Iris pigment epithelial cell (primary cell): ENCODE results near the gene PNMA1.
"Not testable (repeated sequence)": the region's sequence is repeated elsewhere in the genome, so short reads cannot be mapped to it uniquely, and the experiment has no call there.

Experiments used
- DNase-seq: peaks from one replicate; pipeline ENCODE4 v3.0.0-alpha.2; 2011; ENCODE audit warnings: low read depth

PNMA1 gene

DNA sequence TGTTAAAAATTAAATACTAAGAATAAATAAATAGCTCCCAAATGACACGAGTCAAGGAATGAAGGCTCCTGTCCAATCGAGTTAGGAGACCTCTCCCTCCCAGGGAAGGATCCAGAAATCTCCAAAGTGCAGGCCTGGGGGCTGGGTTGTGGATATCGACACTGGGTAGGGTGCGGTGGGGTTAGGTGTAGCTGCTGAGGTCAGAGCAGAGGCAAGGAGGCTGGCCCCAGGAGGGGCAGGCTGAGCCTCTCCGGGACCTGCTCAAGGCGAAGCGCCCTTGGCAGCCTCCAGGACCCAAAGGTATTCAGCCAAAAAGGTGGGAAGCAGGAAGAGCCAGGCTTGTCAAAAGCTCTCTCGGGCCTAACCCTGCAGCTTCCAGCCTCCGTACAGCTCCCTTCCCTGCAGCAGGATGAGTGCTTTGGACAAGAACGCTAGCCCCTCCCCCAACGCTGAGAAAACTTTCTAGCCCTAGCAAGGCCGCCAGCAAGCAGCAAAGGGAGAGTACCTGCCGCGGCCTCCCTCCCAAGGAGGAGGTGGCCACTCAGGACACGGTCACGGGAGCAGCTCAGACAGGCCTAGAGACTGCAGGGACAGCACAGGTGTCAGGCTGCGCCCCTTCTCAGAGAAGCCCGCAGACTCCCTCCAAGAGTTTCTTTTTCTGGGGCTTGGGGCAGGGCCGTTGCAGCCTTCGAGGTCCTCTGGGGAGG, 3.7 kb upstream of the PNMA1 start:
- peak; percentile 51 for DNase-seq

DNA sequence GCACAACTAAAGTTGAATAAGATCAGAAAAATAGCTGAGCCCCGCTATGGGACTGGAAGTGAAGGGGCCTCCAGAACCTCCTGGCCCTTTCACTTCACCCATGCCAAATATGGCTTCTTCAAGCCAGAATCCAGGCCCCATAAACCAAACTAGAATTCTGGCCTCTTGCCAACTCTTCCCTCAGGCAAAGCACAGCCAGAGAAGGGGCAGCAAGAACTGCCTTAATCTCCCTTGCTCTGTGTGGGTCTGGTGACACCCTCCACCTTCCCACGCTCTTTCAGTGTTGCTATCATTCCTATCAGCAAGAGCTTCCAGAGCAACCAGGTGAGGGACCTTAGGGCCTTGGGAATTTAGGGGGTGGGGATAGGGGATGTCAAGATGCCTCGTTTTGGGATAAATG, 3.1 kb upstream of the PNMA1 start:
- no peak for DNase-seq

DNA sequence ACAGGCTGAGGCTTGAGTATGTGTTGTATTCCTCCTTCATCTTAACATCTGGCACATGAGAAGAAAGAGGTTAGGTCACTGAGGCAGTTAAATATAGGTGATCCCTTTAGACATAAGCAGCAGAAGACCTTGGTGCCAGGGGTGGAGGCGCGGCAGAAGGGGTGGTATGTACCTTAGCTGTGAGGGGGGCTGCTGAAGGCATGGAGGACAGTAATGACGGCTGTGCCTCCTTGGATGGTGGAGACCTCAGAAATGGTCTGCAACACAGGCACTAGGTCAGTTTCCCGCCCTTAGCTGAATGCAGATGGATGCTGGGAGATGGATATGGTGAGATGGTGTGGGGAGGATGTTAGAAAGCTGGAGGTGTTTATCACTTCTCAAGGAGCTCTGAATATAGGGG, 1.5 kb upstream of the PNMA1 start:
- no peak for DNase-seq

DNA sequence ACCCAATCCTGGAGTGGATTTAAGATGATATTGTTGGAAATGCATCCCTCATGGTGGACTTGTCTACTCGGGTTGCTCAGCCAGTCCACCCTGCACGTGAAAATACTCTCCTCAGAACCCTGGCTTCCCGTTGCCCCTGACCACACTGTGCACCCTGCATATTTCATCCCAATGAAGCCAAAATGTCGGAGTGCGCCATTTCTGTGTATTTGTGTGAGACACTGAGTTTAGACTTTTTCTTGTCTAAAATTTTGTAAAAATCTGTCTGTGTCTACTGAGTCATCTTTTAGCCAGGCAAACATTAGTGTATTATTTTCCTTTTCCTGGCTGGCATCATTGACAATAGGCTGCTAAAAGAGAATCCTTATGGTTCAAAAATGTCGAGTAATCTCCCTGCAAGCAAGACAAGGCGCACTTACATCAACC, 485 bp upstream of the PNMA1 start:
- no peak for DNase-seq

DNA sequence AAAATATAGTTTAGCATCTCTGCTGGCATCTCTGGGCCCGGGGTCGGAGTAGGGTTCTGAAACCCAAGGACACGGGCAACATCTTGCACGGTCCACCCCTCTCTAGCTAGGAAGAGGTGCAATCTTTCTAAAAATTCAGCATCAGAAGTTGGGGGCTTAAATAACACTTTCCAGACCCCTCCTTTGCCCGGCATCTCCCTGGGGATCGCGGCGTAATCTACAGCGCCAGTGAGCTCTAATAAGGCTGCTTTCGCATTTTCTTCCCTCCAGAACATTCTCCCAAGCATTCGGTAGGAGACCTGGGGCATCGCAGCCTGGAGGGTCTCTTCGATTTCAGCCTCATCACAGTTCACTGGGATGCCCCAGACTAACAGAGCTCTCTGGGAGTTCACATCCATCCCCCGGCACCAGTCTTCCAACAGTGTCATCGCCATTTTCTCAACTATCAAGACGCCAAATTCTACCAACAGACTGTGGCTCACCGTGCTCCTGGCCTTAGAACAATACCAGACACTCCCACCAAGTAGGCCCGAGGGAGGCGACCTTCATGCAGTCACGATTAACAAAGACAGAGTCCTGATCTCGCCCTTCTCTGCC, 880 bp downstream of the PNMA1 start:
- DNase-seq = peak; percentile 34

DNA sequence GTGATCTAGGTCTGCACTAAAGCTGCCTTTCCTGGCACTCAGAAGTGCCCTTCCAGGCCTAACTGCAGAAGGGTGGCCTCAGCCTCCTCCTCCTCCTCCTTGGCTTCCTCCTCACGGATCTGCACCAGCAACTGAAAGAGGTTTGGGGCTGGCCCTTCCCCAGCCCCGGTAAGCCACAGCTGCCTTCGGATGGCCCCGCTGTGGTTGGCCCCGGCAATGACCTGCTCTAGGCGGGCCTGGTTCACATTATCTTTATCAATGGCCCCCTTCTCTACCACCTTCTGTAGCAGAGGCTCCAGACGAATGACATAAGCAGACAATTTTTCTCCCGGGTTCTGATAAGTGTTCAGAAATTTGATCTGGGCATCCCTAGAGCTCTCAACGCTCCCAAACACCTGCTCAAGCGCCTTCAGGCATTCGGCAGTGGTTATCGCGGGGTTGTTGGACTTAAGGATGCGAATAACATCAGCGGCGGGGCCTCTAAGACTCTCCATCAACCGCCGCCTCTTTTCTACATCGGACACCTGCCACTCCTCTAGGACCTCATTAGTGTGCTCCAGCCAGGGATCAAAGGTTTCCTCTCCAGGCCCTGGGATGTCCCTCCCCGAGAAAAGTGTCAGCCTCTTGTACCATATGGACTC, 1.5 kb downstream of the PNMA1 start:
- DNase-seq = peak; percentile 42

DNA sequence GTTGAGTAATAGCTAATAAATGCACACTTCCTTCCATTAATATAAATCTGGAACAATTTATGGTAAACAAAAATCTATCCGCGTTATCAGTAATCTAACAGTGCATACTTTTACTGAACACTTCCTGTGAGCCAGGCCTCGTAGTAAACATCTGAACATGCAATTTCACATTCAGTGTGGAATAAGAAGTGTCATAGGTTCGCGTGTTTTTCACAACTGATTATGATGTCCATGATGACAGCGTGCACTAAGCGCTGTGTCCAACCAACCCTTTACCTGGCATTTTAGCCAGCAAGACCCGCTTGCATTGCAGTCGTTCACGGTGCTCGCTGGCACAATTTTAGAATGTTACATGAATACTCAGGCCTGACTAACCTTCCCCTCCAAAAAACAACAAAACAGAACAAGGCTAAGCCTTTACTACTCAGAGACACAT, 2.1 kb downstream of the PNMA1 start:
- DNase-seq = peak; percentile 38

DNA sequence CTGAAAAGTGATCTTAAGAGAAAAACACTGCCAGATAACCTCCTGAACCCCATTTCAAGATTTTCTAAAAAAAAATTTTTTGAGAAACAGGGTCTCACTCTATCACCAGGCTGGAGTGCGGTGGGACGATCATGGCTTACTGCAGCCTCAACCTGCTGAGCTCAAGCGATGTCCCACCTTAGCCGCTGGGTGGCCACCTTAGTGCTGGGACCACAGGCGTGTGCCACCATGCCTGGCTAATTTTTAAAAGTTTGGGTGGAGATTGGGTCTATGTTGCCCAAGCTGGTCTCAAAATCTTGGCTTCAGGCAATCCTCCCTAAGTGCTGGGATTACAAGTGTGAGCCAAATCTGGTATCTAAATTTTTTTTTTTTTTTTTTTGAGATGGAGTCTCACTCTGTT, 3.4 kb downstream of the PNMA1 start:
- DNase-seq = no peak

DNA sequence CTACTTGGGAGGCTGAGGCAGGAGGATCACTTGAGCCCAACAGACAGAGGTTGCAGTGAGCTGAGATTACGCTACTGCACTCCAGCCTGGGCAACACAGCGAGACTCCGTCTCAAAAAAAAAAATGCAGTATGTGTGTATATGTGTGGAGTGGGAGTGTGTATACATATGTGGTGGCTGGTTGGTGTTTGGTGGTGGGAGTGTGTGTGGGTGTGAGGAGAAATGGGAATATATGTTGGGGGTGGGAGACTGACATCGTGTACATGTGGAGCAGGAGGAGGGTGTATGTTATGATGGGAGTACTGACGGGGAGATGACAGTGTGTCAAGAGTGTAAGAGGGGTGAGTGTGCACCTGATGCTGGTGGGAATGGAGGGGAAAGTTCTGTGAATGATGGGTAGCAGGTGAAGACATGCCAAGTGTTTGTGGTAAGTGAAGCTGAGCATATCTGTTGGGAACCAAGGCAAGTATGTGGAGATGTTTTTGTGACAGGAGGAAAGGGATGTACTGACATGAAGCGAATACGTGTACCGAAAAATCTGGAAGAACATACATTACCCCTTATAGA, 4.2 kb downstream of the PNMA1 start:
- no peak for DNase-seq

DNA sequence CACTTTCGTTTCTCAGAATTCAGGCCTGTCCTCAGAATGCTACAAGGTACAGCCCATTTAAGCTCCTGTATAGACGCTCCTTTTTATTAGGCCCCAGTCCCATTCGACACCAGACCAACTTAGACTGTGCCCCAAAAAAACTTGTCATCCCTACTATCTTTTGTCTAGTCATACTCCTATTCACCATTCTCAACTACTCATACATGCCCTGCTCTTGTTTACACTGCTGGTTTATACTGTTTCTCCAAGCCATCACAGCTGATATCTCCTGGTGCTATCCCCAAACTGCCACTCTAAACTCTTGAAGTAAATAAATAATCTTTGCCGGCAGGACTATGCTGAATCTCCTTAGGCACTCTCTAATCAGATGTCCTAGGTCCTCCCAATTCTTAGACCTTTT, 6.1 kb downstream of the PNMA1 start:
- not testable (repeated sequence) for DNase-seq

DNA sequence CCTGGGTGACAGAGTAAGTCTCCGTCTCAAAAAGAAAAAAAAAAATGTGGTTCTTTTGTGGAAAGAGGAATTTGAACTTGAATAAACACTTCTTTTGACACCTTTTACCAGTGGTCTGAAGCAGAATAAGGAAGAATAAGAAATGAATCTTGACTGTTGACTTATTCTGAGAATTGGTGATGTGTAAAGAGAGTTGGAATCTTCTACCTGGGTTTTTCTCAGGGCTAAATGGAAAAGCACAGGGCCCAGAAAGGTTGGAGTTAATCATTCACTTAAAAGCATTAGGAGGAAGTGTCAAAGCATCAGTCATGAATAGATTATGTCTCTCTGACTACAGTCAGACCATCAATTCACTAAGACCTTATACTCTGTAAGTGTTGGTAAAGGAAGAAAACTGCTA, 13.9 kb downstream of the PNMA1 start:
- no peak for DNase-seq

DNA sequence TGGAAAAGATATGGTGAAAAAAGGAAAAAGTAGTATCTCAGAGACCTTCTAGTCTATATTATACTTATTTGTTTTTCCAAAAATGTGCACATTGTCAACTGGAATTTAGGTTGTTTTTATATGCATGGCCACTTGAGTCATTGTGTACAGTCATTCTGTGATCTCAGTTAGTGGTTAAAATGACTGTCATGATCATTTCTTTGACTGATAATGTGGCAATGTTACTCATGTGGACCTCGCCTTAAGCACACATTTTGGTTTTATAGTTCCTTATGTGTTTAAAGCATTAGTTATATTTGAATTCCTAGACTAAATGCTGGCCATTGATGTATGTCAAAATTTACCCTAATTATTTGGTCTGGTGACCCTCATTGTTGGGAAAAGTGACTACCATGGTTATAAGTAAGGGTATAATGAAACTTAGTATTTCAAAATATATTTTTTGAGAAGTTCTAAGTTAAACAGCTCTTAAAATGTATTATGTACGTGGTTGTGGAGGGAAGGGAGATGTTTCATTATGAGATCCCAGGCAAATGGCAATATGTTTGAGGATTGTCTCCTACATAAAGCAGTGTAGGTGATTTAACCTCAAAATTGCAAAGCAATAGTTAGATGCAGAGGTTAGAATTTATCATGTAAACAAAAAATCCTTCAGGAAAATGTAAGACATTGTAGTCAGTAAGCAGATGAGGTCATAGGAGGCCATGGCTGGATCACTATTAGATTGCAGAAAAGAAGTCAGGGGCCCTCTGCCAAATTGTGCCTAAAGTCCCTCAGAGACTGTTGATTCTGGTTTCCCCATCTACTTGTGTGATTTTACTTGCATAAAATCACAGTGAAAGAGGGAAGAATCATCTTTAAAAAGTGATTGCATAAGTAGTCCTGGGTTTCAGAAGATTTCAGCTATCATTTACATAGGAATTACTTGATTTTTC, 17.5 kb downstream of the PNMA1 start:
- peak; percentile 53 for DNase-seq

DNA sequence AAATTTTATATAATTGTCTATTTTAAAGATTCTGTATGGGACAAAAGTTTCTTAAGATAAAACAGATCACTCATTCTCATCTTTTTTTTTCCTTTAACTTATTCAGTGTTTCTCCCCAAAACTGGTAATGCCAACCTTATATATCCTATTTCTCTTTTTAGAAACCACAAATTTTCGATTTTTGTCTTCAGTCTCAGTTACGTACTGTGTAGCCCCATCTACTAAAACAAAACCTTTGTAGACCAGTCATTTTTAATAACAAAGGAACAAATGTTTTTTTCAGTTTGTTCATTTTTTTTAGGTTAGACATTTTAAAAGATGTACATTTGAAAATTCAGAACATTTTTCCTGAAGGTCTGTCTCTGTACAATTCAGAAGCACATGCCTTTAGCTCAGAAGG, 18.2 kb downstream of the PNMA1 start:
- no peak for DNase-seq

DNA sequence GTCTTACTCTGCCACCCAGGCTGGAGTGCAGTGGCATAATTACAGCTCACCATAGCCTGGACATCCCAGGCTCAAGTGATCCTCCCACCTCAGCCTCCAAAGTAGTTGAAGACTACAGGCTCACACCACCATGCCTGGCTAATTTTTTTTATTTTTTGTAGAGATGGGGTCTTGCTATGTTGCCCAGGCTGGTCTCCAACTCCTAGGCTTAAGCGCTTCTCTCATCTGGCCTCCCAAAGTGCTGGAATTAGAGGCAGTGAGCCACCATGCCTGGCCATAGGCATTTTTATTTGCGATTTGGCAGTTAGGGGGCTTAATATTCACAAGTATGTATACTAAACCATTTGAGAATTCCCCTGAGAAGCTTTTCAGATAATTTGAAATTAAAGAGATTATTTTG, 19.1 kb downstream of the PNMA1 start:
- no peak for DNase-seq

DNA sequence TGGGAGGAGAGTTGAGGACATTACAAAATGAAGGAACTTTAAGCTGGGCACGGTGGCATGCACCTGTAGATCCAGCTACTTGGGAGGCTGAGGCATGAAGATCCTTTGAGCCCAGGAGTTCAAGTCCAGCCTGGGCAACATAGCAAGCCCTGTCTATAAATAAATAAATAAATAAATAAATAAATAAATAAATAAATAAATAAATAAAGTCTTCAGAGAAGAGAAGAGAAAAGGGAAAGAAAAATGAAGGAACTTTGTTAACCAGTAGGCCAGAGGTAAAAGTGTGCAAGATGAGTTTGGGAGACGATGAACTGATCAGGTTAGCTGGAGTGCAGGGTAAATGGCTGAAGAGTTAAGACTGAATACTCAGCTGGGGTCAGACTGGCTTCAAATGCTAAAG, 20.1 kb downstream of the PNMA1 start:
- DNase-seq = no peak

DNA sequence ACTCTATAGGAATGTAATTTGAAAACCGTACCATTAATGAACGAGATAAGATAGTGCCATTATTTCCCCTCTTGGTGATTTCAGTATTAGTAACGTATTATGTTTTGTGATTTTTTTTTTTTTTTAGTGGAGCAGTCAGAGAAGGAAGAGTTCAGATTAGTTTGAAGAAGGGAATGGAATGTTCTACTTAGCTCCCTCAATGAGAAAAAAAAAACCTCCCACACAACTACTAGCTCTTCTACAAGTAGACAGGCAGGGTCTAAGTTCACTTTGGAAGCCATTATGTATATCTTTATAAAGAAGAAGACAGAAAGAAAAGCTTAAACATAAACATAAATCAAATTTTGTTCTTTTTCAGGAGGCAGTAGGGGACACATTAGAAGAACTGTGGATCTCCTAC, 27.3 kb downstream of the PNMA1 start:
- peak; percentile 57 for DNase-seq

DNA sequence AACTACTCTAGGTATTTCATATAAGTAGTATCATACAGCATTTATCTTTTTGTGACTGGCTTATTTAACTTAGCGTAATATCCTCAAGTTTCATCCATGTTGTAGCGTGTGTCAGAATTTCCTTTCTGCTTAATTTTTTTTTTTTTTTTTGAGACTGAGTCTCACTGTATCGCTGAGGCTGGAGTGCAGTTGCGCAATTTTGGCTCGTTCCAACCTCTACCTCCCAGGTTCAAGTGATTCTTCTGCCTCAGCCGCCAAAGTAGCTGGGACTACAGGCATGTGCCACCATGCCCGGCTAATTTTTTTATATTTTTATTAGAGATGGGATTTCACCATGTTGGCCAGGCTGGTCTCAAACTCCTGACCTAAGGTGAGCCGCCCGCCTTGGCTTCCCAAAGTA, 28.9 kb downstream of the PNMA1 start:
- DNase-seq = no peak

DNA sequence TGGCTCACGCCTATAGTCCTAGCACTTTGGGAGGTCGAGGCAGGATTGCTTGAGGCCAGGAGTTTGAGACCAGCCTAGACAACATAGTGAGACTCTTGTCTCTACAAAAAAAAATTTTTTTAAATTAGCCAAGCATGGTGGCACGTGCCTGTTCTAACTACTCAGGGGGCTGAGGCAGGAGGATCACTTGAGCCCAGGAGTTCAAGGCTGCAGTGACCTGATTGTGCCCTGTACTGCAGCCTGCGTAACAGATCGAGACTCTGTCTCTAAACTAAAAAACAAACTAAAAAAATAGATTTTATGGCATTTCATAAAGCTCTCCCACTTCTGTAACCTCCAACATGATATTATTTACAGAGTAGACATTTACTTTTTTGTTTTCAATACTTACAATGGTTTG, 29.6 kb downstream of the PNMA1 start:
- no peak for DNase-seq

DNA sequence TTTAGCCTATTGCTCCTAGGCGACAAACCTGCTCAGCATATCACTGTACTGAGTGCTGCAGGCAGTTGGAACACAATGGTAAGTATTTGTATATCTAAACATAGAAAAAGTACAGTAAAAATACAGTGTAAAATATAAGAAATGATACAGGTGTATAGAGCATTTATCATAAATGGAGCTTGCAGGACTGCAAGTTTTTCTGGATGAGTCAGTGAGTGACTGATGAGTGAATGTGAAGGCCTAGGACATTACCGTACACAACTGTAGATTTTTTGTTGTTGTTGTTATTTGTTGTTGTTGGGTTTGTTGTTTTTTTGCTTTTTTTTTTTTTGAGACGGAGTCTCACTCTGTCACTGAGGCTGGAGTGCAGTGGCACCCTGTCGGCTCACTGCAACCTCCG, 33.4 kb downstream of the PNMA1 start:
- no peak for DNase-seq

DNA sequence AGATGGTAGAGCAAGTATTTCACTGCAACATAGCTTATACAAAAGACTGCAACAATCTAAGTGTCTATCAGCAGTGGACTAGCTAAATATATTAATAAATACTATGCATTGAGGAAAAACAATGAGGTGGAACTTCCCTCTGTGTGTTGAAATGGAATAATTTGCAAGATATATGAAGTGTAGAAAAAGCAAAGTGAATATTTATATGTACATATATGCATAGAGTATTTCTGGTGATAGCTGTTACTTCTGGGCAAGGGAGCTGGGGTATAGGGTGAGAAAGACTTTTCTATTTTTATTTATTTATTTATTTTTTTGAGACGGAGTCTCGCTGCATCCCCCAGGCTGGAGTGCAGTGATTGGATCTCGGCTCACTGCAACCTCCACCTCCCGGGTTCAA, 35.5 kb downstream of the PNMA1 start:
- no peak for DNase-seq

DNA sequence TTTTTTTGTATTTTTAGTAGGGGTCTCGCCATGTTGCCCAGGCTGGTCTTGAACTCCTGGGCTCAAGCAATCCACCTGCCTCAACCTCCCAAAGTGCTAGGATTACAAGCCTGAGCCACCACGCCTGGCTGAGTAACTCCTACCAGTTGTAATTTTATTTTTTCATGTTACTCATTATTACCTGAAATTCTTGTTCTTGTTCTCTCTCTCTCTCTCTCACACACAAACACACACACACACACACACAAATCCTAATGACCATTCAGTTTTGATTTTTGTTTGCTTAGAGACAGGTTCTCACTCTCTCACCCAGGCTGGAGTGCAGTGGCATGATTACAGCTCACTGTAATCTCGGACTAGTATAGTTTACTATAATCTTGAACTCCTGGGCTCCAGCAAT, 39.2 kb downstream of the PNMA1 start:
- no peak for DNase-seq

DNA sequence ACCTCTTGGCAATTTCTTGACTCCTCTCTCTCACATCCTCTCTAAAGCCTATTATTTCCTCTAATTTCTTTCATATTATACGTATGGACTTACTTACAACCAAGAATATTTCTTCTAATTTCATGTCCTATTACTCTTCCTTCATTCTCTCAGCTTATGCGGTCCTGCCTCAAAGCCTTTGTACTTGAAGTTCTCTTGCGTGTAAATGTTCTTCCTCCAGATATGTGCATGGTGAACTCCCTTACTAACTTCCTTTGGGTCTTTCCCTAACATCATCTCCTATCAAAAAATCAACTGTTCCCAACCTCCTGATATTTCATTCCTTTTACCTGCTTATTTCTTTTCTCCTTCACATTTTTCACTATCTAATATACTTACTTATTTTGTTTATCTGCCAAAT, 46.3 kb downstream of the PNMA1 start:
- DNase-seq = no peak
